Natural killer cell treated with Interleukin-12 subunit alpha and Interleukin-12 subunit beta and Interleukin-15 and Interleukin-18, amount 100 ng/mL, for 72 hours (primary cell): ENCODE results near the gene ADIPOR2. TPM values are rescaled to one million over a fixed set of nuclear protein-coding genes. Genes with fewer than 3 reads are reported as not detected.

Experiments used
- ATAC-seq, 2 donors: fragments of 150-1000 bp; cut with Tn5 transposase in 1 of 2; sonication (Bioruptor Pico), chemical (Tn5 transposase) in 1 of 2; 2 replicates each; pipeline ENCODE4 v1.10.0; 2021
- DNase-seq: peaks from one replicate; pipeline ENCODE4 v3.0.0; 2022; ENCODE audit warnings: low spot score
- H3K27ac Mint-ChIP-seq, 2 donors: 1 replicate in 1 of 2; 2 replicates in 1 of 2; pipeline ENCODE4 v1.8.0; 2022; ENCODE audit warnings: mixed read lengths in 2 of 2, mild to moderate bottlenecking in 1 of 2, moderate library complexity in 1 of 2
- H3K27me3 Mint-ChIP-seq, 2 donors: 1 replicate in 1 of 2; 2 replicates in 1 of 2; pipeline ENCODE4 v1.8.0; 2022; ENCODE audit warnings: mixed read lengths in 2 of 2
- H3K36me3 Mint-ChIP-seq: one replicate; pipeline ENCODE4 v1.8.0; 2022; ENCODE audit warnings: mixed read lengths
- H3K4me1 Mint-ChIP-seq, 2 donors: 1 replicate in 1 of 2; 2 replicates in 1 of 2; pipeline ENCODE4 v1.8.0; 2022; ENCODE audit warnings: low read depth in 2 of 2, mixed read lengths in 2 of 2, mild to moderate bottlenecking in 1 of 2
- H3K4me3 Mint-ChIP-seq: one replicate; pipeline ENCODE4 v1.8.0; 2022; ENCODE audit warnings: mixed read lengths
- H3K9me3 Mint-ChIP-seq: 2 replicates; pipeline ENCODE4 v1.8.0; 2022; ENCODE audit warnings: mixed read lengths
- total RNA-seq, 2 donors: library from RNA; stranded (reverse); gene quantifications; one replicate each; pipeline ENCODE4 v1.2.3, GENCODE V29; 2022

ADIPOR2 gene
- total RNA-seq, 2 donors from 2014 or later = 72.5 to 74.5 TPM

- DNase-seq = no peak
- Mint-ChIP-seq H3K4me1 (peaks cover 22 to 28% of the 10 kb centered on the region in 2 donors), H3K27ac (no peak overlapping the region), H3K9me3 (no peaks in the 10 kb centered on the region), H3K4me3 (no peak overlapping the region), H3K36me3 (no peaks in the 10 kb centered on the region), H3K27me3 (no peaks in the 10 kb centered on the region)
- ATAC-seq = no peak
Measured at GRCh38 chr12:1794440-1795090, 103.7 kb downstream of the ADIPOR2 start.

GRCh38 chr12:1795221-1795784, 104.4 kb downstream of the ADIPOR2 start:
- no peaks in the 10 kb centered on the region for H3K9me3 Mint-ChIP-seq
- DNase-seq (no peak), ATAC-seq (no peak)
- H3K36me3 Mint-ChIP-seq = no peaks in the 10 kb centered on the region
- peak overlapping the region; percentile 87 for H3K4me3 Mint-ChIP-seq
- peak overlapping the region; percentile 74 to 77 for H3K27ac Mint-ChIP-seq
- H3K4me1 Mint-ChIP-seq = peaks cover 21 to 28% of the 10 kb centered on the region in 2 donors
- H3K27me3 Mint-ChIP-seq = no peaks in the 10 kb centered on the region

DNA sequence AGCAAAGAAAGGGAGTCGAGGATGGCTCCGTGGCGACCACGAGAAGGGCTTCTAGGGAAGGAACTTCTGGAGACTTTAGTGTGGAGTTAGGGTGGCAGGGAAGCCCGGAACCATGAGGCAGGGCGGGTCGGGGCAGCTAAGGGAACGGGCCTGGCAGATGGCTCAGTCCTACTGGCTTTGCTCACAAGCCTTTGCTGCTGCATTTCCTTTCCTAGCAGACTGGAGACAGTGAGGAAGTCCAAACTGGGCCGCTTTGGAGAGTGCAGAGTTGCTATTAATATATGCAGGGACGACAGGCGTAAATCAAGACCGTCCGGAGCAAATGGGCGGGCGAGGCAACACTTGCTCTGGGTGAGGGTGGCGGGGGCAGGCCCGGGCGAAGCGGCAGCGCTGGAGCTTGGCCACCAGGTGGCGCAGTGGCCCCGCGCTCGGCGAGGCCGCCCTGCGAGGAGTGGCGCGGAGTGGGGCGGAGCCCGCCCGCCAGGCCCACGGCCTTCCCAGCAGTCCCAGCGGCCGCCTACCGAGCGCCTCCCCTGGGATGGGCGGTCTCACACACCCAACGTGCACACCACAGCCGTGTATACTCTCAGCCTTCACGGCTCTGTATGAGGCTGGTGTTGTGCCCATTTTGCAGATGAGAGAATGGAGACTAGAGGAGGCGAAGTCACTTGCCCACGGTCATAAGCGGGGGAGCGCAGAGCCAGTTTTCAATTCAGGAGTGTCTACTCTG, 105.1 kb downstream of the ADIPOR2 start:
- DNase-seq = peak; percentile 97
- no peaks in the 10 kb centered on the region for H3K9me3 Mint-ChIP-seq
- H3K4me3 Mint-ChIP-seq = peak overlapping the region; percentile 87
- H3K27ac Mint-ChIP-seq = peak overlapping the region; percentile 74 to 77
- peaks cover 15 to 21% of the 10 kb centered on the region in 2 donors for H3K4me1 Mint-ChIP-seq
- peak; percentile 97 for ATAC-seq
- no peaks in the 10 kb centered on the region for H3K36me3 Mint-ChIP-seq
- no peaks in the 10 kb centered on the region for H3K27me3 Mint-ChIP-seq

- Mint-ChIP-seq H3K27me3 (no peaks in the 10 kb centered on the region), H3K36me3 (no peaks in the 10 kb centered on the region), H3K9me3 (no peaks in the 10 kb centered on the region), H3K4me3 (peak overlapping the region; percentile 87), H3K4me1 (peaks cover 9 to 15% of the 10 kb centered on the region in 2 donors), H3K27ac (peak overlapping the region; percentile 74 to 77)
- DNase-seq (no peak), ATAC-seq (peak; percentile 57 to 64)
Measured at GRCh38 chr12:1796515-1797010, 105.7 kb downstream of the ADIPOR2 start.

GRCh38 chr12:1797011-1797901, 106.4 kb downstream of the ADIPOR2 start:
- Mint-ChIP-seq H3K36me3 (no peaks in the 10 kb centered on the region), H3K27me3 (no peaks in the 10 kb centered on the region), H3K27ac (peak overlapping the region; percentile 74 to 77), H3K9me3 (no peaks in the 10 kb centered on the region), H3K4me1 (peaks cover 4 to 9% of the 10 kb centered on the region in 2 donors), H3K4me3 (peak overlapping the region; percentile 87)
- peak; percentile 46 to 48 for ATAC-seq
- DNase-seq = peak; percentile 81

DNA sequence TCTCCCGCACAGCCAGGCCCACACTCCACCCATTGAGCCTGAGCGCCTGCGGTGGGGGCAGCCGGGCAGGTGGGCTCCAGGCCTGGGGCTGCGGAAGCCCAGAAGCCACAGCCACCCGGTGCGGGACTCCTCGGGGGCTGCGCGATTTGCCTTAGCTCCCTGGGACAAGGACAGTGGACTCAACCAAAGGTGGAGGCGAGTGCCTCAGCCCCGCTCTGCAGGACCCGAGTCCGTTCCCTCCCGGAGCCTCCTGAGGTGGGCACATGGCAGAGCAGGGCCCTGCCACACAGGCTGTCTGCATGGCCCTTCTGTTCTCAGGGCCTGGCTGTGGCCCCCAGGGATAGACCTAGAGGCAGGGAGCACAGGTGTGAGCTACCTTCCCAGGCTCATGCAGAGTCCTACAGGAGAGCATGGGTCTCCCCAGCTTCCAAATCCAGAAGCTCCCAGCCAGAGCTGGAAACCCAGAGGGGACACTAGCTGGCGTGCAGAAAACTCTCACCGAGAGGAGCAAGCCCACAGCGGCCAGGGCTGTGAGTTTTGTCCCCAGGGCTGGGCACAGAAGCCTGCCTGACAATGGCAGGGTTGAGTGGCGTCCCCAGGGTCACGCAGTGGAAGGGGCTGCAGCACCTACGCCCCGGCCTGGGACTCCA, 107.2 kb downstream of the ADIPOR2 start:
- no peak for DNase-seq
- no peak overlapping the region for H3K4me3 Mint-ChIP-seq
- no peaks in the 10 kb centered on the region for H3K27me3 Mint-ChIP-seq
- peak overlapping the region in 1 of 2 donors; percentile 61 for H3K27ac Mint-ChIP-seq
- peaks cover 4 to 9% of the 10 kb centered on the region in 2 donors for H3K4me1 Mint-ChIP-seq
- H3K36me3 Mint-ChIP-seq = no peaks in the 10 kb centered on the region
- no peaks in the 10 kb centered on the region for H3K9me3 Mint-ChIP-seq
- no peak for ATAC-seq

DNA sequence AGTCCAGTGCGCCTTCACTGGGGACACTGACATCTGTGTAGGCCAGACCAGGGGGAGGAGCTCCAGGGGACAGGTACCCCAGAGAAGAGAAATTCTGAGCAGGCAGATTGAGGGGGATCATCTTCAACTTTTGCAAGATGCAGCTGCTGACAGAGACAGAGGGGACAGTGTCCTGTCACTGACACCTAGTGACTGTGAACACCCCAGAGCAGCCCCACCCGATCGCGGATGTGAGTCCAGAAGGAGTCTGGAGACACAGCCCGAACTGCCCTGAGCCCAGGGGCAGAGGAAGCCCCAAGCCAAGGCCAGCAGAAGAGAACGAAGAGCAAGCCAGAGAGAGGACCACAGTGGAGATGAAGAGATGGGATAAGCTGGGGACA, 107.8 kb downstream of the ADIPOR2 start:
- DNase-seq = no peak
- peak overlapping the region in 1 of 2 donors; percentile 61 for H3K27ac Mint-ChIP-seq
- H3K9me3 Mint-ChIP-seq = no peaks in the 10 kb centered on the region
- H3K36me3 Mint-ChIP-seq = no peaks in the 10 kb centered on the region
- H3K27me3 Mint-ChIP-seq = no peaks in the 10 kb centered on the region
- no peak for ATAC-seq
- peaks cover 4 to 9% of the 10 kb centered on the region in 2 donors for H3K4me1 Mint-ChIP-seq
- no peak overlapping the region for H3K4me3 Mint-ChIP-seq

GRCh38 chr12:1799051-1799881, 108.4 kb downstream of the ADIPOR2 start:
- H3K27me3 Mint-ChIP-seq = no peaks in the 10 kb centered on the region
- peak overlapping the region in 1 of 2 donors; percentile 61 for H3K27ac Mint-ChIP-seq
- no peaks in the 10 kb centered on the region for H3K36me3 Mint-ChIP-seq
- no peaks in the 10 kb centered on the region for H3K9me3 Mint-ChIP-seq
- peaks cover 4 to 10% of the 10 kb centered on the region in 2 donors for H3K4me1 Mint-ChIP-seq
- no peak overlapping the region for H3K4me3 Mint-ChIP-seq
- DNase-seq (no peak), ATAC-seq (no peak)

DNA sequence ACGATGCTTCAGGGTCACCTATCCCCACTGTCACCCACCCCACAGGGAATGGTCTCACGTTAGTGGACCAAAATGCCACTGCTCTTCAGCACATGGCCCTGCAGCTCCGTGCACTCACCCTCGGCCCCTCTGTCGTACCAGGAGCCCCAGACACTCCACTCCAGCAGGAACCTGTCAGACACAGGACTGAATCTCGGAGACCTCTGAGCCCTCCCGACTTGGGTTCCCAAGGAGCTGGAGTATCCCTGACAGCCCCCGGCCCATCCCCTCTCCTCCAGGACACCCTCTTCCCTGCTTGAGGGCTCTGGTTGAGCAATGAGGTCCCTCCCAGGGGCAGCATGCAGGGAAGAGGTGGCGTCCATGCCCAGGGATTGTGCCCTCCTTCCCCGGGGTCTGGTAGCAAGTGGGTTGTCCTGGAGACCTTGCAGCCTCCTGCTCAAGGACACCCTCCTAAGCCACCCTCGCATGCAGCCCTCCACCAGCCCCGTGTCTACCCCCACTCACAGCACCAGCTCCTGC, 109.1 kb downstream of the ADIPOR2 start:
- no peak for ATAC-seq
- no peak for DNase-seq
- Mint-ChIP-seq H3K4me3 (no peak overlapping the region), H3K4me1 (peaks cover 9 to 16% of the 10 kb centered on the region in 2 donors), H3K9me3 (no peaks in the 10 kb centered on the region), H3K27me3 (no peaks in the 10 kb centered on the region), H3K27ac (no peak overlapping the region), H3K36me3 (no peaks in the 10 kb centered on the region)

- no peak overlapping the region for H3K4me3 Mint-ChIP-seq
- H3K27me3 Mint-ChIP-seq = no peaks in the 10 kb centered on the region
- no peak for DNase-seq
Measured at GRCh38 chr12:1800401-1801302, 109.8 kb downstream of the ADIPOR2 start.

DNA sequence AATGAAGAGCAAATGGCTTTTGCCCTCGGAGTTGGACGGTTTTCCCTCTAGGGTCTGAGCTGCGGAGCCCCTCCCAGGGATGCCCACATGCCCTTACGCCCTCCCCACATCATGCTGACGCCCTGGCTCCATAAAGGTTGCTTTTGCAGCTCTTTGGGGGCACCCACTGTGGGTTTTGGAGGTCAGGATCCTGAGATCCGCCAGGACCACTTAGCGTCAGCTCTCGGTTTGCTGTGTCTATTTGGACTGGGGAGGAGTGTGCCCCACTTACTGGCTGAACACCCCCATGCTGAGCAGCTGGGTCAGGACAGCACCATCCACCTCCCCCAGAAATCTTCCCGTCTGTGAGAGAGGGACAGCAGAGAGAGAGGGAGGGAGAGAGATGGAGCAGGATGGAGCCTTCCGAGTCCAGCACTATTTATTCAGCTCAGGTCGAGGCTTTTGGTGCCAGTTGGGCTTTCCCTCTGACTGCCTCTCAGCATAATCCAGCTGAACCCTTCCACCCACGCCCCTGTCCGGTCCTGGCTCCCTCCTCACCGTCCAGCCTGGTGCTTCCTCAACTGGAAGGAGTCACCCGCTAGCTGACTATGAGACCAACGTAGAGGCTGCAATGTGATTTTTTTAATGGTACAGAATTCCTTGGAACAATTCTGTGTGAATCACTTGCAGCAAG, 110.6 kb downstream of the ADIPOR2 start:
- no peak overlapping the region for H3K27ac Mint-ChIP-seq
- H3K36me3 Mint-ChIP-seq = no peaks in the 10 kb centered on the region
- no peak for ATAC-seq
- DNase-seq = no peak
- no peaks in the 10 kb centered on the region for H3K27me3 Mint-ChIP-seq
- H3K4me1 Mint-ChIP-seq = peaks cover 5 to 11% of the 10 kb centered on the region in 2 donors
- no peak overlapping the region for H3K4me3 Mint-ChIP-seq
- H3K9me3 Mint-ChIP-seq = no peaks in the 10 kb centered on the region

More at GRCh38 chr12:1800401-1801302, 109.8 kb downstream of the ADIPOR2 start:
- H3K9me3 Mint-ChIP-seq = no peaks in the 10 kb centered on the region
- no peak for ATAC-seq
- H3K27ac Mint-ChIP-seq = no peak overlapping the region
- H3K4me1 Mint-ChIP-seq = peaks cover 8 to 15% of the 10 kb centered on the region in 2 donors
- no peaks in the 10 kb centered on the region for H3K36me3 Mint-ChIP-seq
